H1 (cell line): ENCODE measurements around the gene WTIP. TPM values are rescaled to one million over a fixed set of nuclear protein-coding genes. Genes with fewer than 3 reads are reported as not detected.

Experiments used
- CTCF ChIA-PET: fragments of 300-600 bp; sonication (Branson Sonifier 250); formaldehyde crosslinking; loops from one replicate; lab custom pipeline; 2021; ENCODE audit not compliant: partially characterized antibody; lab: Charles Lee
- POLR2A ChIA-PET: fragments of 300-600 bp; sonication (Branson Sonifier 250); formaldehyde crosslinking; loops from one replicate; lab custom pipeline; 2021; ENCODE audit warnings: inconsistent platforms; ENCODE audit not compliant: partially characterized antibody; lab: Charles Lee
- DNase-seq, 2 experiments: peaks; one replicate each; pipeline versions ENCODE4 v3.0.0 to v3.0.0-alpha.2; 2010 to 2022; ENCODE audit warnings: low spot score in 2 of 2, low read depth in 1 of 2, mixed read lengths in 1 of 2
- FAIRE-seq: peaks from 2 replicates; lab custom pipeline; 2011; peaks lifted over from hg19 to GRCh38; lab: Jason Lieb, UNC
- H2AFZ ChIP-seq: 2 replicates; pipeline ENCODE4 v1.8.1; 2012; ENCODE audit warnings: low read length, inconsistent platforms
- H2AK5ac ChIP-seq: 2 replicates; pipeline ENCODE4 v1.6.1; 2013; ENCODE audit warnings: low read depth, low read length
- H2BK120ac ChIP-seq: replicated peaks from 2 replicates; pipeline ENCODE3; 2013; ENCODE audit warnings: low read depth, low read length, inconsistent platforms
- H2BK12ac ChIP-seq: 2 replicates; pipeline ENCODE4 v1.6.1; 2013; ENCODE audit warnings: low read depth, low read length
- H2BK15ac ChIP-seq: 2 replicates; pipeline ENCODE4 v1.6.1; 2013; ENCODE audit warnings: low read length
- H2BK20ac ChIP-seq: 2 replicates; pipeline ENCODE4 v1.6.1; 2013; ENCODE audit warnings: low read length
- H2BK5ac ChIP-seq: 2 replicates; pipeline ENCODE4 v1.6.1; 2013; ENCODE audit warnings: low read depth, low read length
- H3K14ac ChIP-seq: 2 replicates; pipeline ENCODE4 v1.6.1; 2013; ENCODE audit warnings: inconsistent platforms; ENCODE audit not compliant: insufficient read length
- H3K18ac ChIP-seq: 2 replicates; pipeline ENCODE4 v1.6.1; 2013; ENCODE audit warnings: low read length; ENCODE audit errors: extremely low read depth
- H3K23ac ChIP-seq: 2 replicates; pipeline ENCODE4 v1.6.1; 2013; ENCODE audit warnings: inconsistent platforms; ENCODE audit not compliant: insufficient read length
- H3K23me2 ChIP-seq: 2 replicates; pipeline ENCODE4 v1.6.1; 2013; ENCODE audit warnings: low read depth, low read length
- H3K27ac ChIP-seq: 2 replicates; pipeline ENCODE4 v1.6.1; 2011; ENCODE audit warnings: low read depth, low read length, inconsistent platforms
- H3K27me3 ChIP-seq, 4 experiments: replicated peaks in 1 of 4; 1 replicate in 1 of 4; 2 replicates in 3 of 4; pipeline versions ENCODE4 v1.6.1 to v1.8.1; 2011 to 2013; ENCODE audit warnings: low read length in 3 of 4, mild to moderate bottlenecking in 3 of 4, inconsistent platforms in 2 of 4, mixed read lengths in 2 of 4, moderate library complexity in 1 of 4; ENCODE audit not compliant: control insufficient read depth in 3 of 4, insufficient read depth in 3 of 4; ENCODE audit errors: extremely low read depth in 1 of 4
- H3K36me3 ChIP-seq, 4 experiments: 2 replicates each; pipeline versions ENCODE4 v1.6.1 to v1.8.1; 2011 to 2013; ENCODE audit warnings: mild to moderate bottlenecking in 4 of 4, low read length in 3 of 4, moderate library complexity in 2 of 4, control low read depth in 1 of 4, inconsistent platforms in 1 of 4; ENCODE audit not compliant: insufficient read depth in 4 of 4, control insufficient read depth in 2 of 4
- H3K4ac ChIP-seq: replicated peaks from 2 replicates; pipeline ENCODE3; 2013; ENCODE audit warnings: low read length, low read depth, mixed read lengths, inconsistent platforms; ENCODE audit not compliant: insufficient read length
- H3K4me1 ChIP-seq, 4 experiments: replicated peaks in 1 of 4; 1 replicate in 1 of 4; 2 replicates in 3 of 4; pipeline versions ENCODE4 v1.6.1 to v1.8.1; 2011 to 2013; ENCODE audit warnings: low read length in 3 of 4, inconsistent platforms in 2 of 4, mixed read lengths in 1 of 4; ENCODE audit not compliant: insufficient read depth in 4 of 4, control insufficient read depth in 3 of 4
- H3K4me2 ChIP-seq, 2 experiments: 2 replicates each; pipeline versions ENCODE4 v1.6.1 to v1.8.1; 2011 to 2013; ENCODE audit warnings: low read depth in 2 of 2, low read length in 2 of 2, control low read depth in 1 of 2, inconsistent platforms in 1 of 2, mild to moderate bottlenecking in 1 of 2; ENCODE audit not compliant: insufficient read depth in 1 of 2
- H3K4me3 ChIP-seq, 4 experiments: fragments of 200-600, 300-600 bp in 1 of 4; sonication (generic), shearing (Covaris generic), sonication (Bioruptor Twin) in 1 of 4; 2 replicates each; pipeline versions ENCODE4 v1.5.1 to v1.8.1; 2011 to 2016; ENCODE audit warnings: low read length in 4 of 4, low read depth in 3 of 4, control low read depth in 2 of 4, inconsistent platforms in 2 of 4, mild to moderate bottlenecking in 2 of 4, mixed read lengths in 1 of 4, moderate library complexity in 1 of 4; ENCODE audit not compliant: insufficient read depth in 2 of 4; ENCODE audit errors: extremely low read depth in 1 of 4
- H3K56ac ChIP-seq: replicated peaks from 2 replicates; pipeline ENCODE3; 2013; ENCODE audit warnings: low read depth, mild to moderate bottlenecking, mixed read lengths, low read length, inconsistent platforms; ENCODE audit not compliant: insufficient read length
- H3K79me1 ChIP-seq: 2 replicates; pipeline ENCODE4 v1.6.1; 2013; ENCODE audit warnings: low read depth, low read length, control low read depth
- H3K79me2 ChIP-seq, 2 experiments: 2 replicates each; pipeline versions ENCODE4 v1.6.1 to v1.8.1; 2012 to 2013; ENCODE audit warnings: low read length in 2 of 2, mild to moderate bottlenecking in 2 of 2, inconsistent platforms in 1 of 2; ENCODE audit not compliant: insufficient read depth in 2 of 2, control insufficient read depth in 1 of 2
- H3K9ac ChIP-seq, 4 experiments: replicated peaks in 1 of 4; 1 replicate in 1 of 4; 2 replicates in 3 of 4; pipeline versions ENCODE4 v1.6.1 to v1.8.1; 2011 to 2013; ENCODE audit warnings: low read depth in 3 of 4, low read length in 3 of 4, control low read depth in 2 of 4, mild to moderate bottlenecking in 2 of 4, moderate library complexity in 2 of 4, inconsistent platforms in 1 of 4; ENCODE audit errors: extremely low read depth in 1 of 4
- H3K9me3 ChIP-seq, 2 experiments: 2 replicates each; pipeline versions ENCODE4 v1.6.1 to v1.8.1; 2012 to 2013; ENCODE audit warnings: mild to moderate bottlenecking in 2 of 2, moderate library complexity in 2 of 2, control low read depth in 1 of 2, inconsistent platforms in 1 of 2, low read depth in 1 of 2, low read length in 1 of 2, mixed read lengths in 1 of 2; ENCODE audit not compliant: insufficient read depth in 2 of 2
- H4K20me1 ChIP-seq, 2 experiments: replicated peaks in 1 of 2; 2 replicates each; pipeline versions ENCODE3 to v1.8.1; 2011 to 2013; ENCODE audit warnings: inconsistent platforms in 2 of 2, low read length in 2 of 2, mild to moderate bottlenecking in 1 of 2; ENCODE audit not compliant: insufficient read depth in 2 of 2, control insufficient read depth in 1 of 2
- H4K5ac ChIP-seq: 2 replicates; pipeline ENCODE4 v1.6.1; 2013; ENCODE audit warnings: low read length, low read depth, mixed read lengths, inconsistent platforms; ENCODE audit not compliant: insufficient read length
- H4K8ac ChIP-seq: 2 replicates; pipeline ENCODE4 v1.8.0; 2013; ENCODE audit warnings: mild to moderate bottlenecking, moderate library complexity, low read length, inconsistent platforms; ENCODE audit not compliant: insufficient read depth; ENCODE audit errors: extremely low read depth
- H4K91ac ChIP-seq: replicated peaks from 2 replicates; pipeline ENCODE3; 2013; ENCODE audit warnings: low read length, mixed read lengths, inconsistent platforms; ENCODE audit not compliant: insufficient read length
- CBX8 ChIP-seq: fragments of 300-800, 300-1000 bp; sonication (generic); IDR thresholded peaks from 2 replicates; pipeline ENCODE4 v1.7.1; 2016; ENCODE audit warnings: low read depth, low read length, borderline replicate concordance
- TAF1 ChIP-seq: IDR thresholded peaks from 2 replicates; pipeline ENCODE4 v1.6.1; 2011; ENCODE audit warnings: mild to moderate bottlenecking, low read depth, low read length
- TBP ChIP-seq: IDR thresholded peaks from 2 replicates; pipeline ENCODE4 v1.6.1; 2011; ENCODE audit warnings: low read depth, low read length, improper control_type of control experiment
- ZNF274 ChIP-seq: IDR thresholded peaks from 2 replicates; pipeline ENCODE4 v1.7.0; 2012; ENCODE audit warnings: low read length, borderline replicate concordance; ENCODE audit errors: extremely low read depth
- WGBS, 2 experiments: shearing (Covaris generic) in 1 of 2; methylation state at CpG; one replicate each; pipeline versions ENCODE4 v1.1.6 to v1.1.7; 2013 to 2015; ENCODE audit warnings: low lambda C conversion rate in 2 of 2, mixed read lengths in 2 of 2, inconsistent platforms in 1 of 2, low coverage in 1 of 2, missing lambda C conversion rate in 1 of 2; ENCODE audit not compliant: insufficient replicate concordance in 2 of 2, insufficient coverage in 1 of 2, insufficient read length in 1 of 2; ENCODE audit errors: extremely low coverage in 1 of 2, missing lambda C conversion rate in 1 of 2; 5-methylcytosine and 5-hydroxymethylcytosine counted together
- polyA plus RNA-seq, 7 experiments: library from polyadenylated mRNA; depleted of rRNA in 3 of 7; stranded (reverse) in 5 of 7; unstranded in 2 of 7; fragments of >200 nt in 5 of 7; fragments of 200-250 nt in 2 of 7; gene quantifications; 1 replicate in 5 of 7; 2 replicates in 1 of 7; 4 replicates in 1 of 7; pipeline versions ENCODE4 v1.2.1 to v1.2.3, GENCODE V29; 2011 to 2013; ENCODE audit warnings: missing spikeins in 2 of 7, mixed read lengths in 2 of 7
- total RNA-seq: library from RNA; stranded (reverse); fragmentation: NEBNext Ultra II Directional; extraction: Animal tissue kit (Norgen Biotek cat#: 25700); gene quantifications from 2 replicates; pipeline ENCODE4 v1.2.1, GENCODE V29; 2021

Gene WTIP
- total and polyA plus RNA-seq, 2 of the 8 experiments (the other 6 are each of a cell fraction or from before 2014, with no cell fraction given): 8.7 to 15.4 TPM

DNA sequence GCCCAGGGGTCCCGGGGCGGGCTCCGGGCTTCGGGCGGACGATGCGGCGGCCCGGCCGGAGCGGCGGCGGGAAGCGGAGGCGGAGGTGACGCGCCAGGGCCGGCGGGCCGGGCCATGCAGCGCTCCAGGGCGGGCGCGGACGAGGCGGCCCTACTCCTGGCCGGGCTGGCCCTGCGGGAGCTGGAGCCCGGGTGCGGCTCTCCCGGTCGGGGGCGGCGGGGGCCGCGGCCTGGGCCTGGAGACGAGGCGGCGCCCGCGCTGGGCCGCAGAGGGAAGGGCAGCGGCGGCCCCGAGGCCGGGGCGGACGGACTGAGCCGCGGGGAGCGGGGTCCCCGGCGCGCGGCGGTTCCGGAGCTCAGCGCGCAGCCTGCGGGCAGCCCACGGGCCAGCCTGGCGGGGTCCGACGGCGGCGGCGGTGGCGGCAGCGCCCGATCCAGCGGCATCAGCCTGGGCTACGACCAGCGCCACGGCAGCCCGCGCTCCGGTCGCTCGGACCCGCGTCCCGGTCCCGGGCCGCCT is 362 bp downstream of the WTIP start:
- H3K27ac ChIP-seq: no peak overlapping the region

More for the DNA sequence above, 362 bp downstream of the WTIP start:
- Histone ChIP-seq H3K9ac (peak overlapping the region in 3 of 4 experiments; percentile 58 to 89 (median 74); a peak in 5 of 7 replicates), H2BK5ac (no peak overlapping the region), H3K4me2 (peak overlapping the region; percentile 82 to 88), H2BK12ac (no peak overlapping the region), H4K5ac (no peak overlapping the region), H2AK5ac (no peak overlapping the region), H3K4ac (no peak overlapping the region), H3K23ac (no peak overlapping the region), H2AFZ (no peak overlapping the region), H4K8ac (peak overlapping the region; percentile 89; the same call in 1 of the 2 replicates), H3K14ac (no peak overlapping the region), H3K79me1 (0 out of 2 replicates have a peak, but pooled peaks cover 2% of the 10 kb centered on the region), H3K18ac (no peak overlapping the region; the same call in 1 of the 2 replicates), H2BK15ac (no peak overlapping the region), H3K27me3 (peaks cover 0 to 23% (median 16%) of the 10 kb centered on the region in 4 experiments; a peak in 6 of 7 replicates), H3K4me3 (peak overlapping the region; percentile 61 to 84 (median 71)), H2BK20ac (no peak overlapping the region), H3K79me2 (peaks cover 0 to 6% of the 10 kb centered on the region in 2 experiments; a peak in 1 of 4 replicates), H4K20me1 (peaks cover 0 to 11% of the 10 kb centered on the region in 2 experiments), H2BK120ac (no peak overlapping the region), H3K56ac (no peak overlapping the region), H3K9me3 (peaks cover 0 to 4% of the 10 kb centered on the region in 2 experiments; a peak in 1 of 4 replicates), H3K36me3 (no peaks in the 10 kb centered on the region), H3K4me1 (peaks cover 0 to 18% (median 12%) of the 10 kb centered on the region in 4 experiments; a peak in 6 of 7 replicates), H4K91ac (no peak overlapping the region), H3K23me2 (peaks cover 18% of the 10 kb centered on the region; the same call in 1 of the 2 replicates)
- DNase-seq (peak in 1 of 2 experiments; percentile 63), FAIRE-seq (no peak)
- ChIA-PET CTCF (interaction anchor here (1.0 to 1.8 kb wide), 3 partner anchors 10 to 52 kb away, joined by 3 to 6 read pairs (median 5); no protein-coding TSS in a partner anchor), POLR2A (interaction anchor here (0.8 to 6.1 kb wide), 13 partner anchors 9 to 354 kb away, joined by 3 to 63 read pairs (median 7); partner anchors contain the start of genes GPI and ZNF302)
- 0 out of 2 replicates have a peak, but pooled peaks have one; percentile 31 for TF ChIP-seq TAF1
- no peak for TF ChIP-seq TBP
- TF ChIP-seq ZNF274: no peak
- TF ChIP-seq CBX8: no peak
- 0% methylated on average over 28 of the region's 84 CpGs; no CpG with 5 or more reads in 1 of the 2 experiments for WGBS, 2 experiments
